IPS DF 4.7 (cell line): Measurements from ENCODE around the gene MS4A10.
"Not testable (repeated sequence)": the region's sequence is repeated elsewhere in the genome, so short reads cannot be mapped to it uniquely, and the experiment has no call there.

Source experiments
- DNase-seq: peaks from one replicate; pipeline ENCODE4 v3.0.0-alpha.2; 2013; ENCODE audit warnings: low spot score; ENCODE audit errors: extremely low read depth

MS4A10 gene

DNA sequence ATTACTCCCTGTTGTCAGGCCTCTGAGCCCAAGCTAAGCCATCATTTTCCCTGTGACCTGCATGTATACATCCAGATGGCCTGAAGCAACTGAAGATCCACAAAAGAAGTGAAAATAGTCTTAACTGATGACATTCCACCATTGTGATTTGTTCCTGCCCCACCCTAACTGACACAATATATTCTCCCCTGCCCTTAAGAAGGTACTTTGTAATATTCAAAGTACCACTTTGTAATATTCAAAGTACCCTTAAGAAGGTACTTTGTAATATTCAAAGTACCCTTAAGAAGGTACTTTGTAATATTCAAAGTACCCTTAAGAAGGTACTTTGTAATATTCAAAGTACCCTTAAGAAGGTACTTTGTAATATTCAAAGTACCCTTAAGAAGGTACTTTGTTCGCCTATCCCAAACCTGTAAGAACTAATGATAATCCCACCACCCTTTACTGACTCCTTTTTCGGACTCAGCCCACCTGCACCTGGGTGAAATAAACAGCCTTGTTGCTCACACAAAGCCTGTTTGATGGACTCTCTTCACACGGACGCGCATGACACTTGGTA, 38.7 kb downstream of the MS4A10 start:
- DNase-seq = not testable (repeated sequence)

DNA sequence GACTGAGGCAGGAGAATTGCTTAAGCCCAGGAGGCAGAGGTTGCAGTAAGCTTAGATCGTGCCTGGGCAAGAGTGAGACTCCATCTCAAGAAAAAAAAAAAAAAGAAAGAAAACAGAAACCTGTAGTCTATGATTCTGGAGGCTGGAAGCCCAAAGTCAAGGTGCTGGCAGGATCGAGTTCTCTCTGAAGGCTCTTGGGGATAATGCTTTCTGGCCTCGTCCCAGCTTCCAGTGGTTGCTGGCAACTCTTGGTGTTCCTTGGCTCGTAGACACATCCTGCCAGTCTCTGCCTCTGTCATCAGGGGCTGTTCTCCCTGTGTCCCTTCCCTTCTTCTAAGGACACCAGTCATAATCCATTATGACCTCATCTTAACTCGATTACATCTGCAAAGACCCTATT, 40.0 kb downstream of the MS4A10 start:
- no peak for DNase-seq

GRCh38 chr11:60825790-60826189, 40.7 kb downstream of the MS4A10 start:
- DNase-seq = no peak

DNA sequence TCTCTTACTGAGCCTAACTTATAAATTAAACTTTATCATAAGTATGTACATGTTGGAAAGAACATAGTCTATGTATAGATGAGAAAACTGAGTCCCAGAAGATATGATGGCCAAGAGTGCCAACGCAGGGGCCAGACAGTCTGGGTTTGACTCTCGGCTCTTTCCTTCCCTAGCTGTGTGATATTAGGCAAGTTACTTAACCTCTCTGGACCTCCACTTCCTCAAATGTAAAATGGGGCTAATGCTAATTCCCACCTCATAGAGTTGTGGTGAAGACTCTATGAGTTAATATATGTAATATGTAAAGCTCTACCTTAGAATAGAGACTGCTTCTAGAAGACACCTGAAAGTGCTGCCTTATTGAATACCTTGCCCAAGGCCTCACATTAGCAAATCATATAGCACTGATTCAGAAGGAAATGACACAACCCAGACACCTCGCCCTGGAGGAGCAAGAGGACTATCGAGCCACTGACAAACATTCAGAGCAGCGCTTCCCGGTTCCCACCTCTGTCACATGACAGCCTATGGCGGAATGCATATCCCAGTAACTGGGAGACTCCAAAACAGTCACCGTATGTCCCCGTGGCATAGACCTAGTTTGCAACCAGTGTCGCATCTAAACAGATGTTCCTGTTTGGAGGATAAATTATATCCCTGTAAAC, 45.5 kb downstream of the MS4A10 start:
- DNase-seq = no peak

DNA sequence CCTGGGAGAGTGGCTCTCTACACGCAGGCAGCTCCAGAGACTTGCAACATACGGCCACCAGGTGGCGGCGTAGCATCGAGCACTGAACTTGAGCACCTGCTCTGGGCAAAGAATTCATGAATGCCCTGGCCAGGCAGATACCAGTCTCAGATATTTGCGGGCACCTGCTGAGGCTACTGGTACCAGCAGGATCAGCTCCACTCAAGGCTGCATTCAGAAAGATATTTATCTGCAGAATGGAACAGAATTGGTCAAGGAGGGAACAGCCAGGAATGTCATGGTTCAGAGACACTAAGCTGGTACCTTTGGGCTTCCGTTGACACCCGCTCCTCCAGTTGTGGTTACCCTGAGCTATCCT, 46.0 kb downstream of the MS4A10 start:
- no peak for DNase-seq

- DNase-seq = no peak
Observed at GRCh38 chr11:60831501-60832079, 46.5 kb downstream of the MS4A10 start.

GRCh38 chr11:60834742-60835533, 49.8 kb downstream of the MS4A10 start:
- no peak for DNase-seq

GRCh38 chr11:60835534-60835846, 50.4 kb downstream of the MS4A10 start:
- DNase-seq = no peak

DNA sequence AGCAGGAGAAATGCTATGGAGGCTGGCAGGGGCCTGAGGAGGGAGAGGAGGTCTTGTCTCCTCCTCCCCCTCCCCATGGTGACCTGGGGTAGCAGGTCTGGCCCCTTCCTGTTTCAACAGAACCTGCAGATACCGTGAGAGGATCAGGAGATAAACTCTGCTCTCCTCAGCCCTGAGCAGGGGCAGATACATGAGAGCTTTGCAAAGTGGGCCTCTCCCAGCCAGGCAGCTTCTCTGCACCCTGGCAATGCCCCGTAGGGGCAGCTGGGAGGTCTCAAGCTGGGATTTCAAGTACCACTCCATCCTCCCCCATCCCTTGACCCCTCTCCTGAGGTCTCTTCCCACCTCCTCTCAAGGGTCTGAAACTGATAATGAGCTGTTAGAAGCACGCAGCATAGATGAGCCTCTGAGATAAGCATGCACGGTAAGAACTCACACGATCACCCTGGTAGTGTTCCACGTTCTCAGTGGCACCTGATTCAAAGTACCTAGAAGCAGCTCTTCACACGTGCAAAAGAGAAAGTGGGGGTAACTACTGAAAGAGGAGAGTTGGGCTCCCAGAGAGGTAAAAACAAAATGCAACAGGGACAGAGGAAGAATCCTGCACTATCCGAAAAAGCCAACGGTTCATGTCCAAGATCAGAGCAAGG, 51.9 kb downstream of the MS4A10 start:
- no peak for DNase-seq

DNA sequence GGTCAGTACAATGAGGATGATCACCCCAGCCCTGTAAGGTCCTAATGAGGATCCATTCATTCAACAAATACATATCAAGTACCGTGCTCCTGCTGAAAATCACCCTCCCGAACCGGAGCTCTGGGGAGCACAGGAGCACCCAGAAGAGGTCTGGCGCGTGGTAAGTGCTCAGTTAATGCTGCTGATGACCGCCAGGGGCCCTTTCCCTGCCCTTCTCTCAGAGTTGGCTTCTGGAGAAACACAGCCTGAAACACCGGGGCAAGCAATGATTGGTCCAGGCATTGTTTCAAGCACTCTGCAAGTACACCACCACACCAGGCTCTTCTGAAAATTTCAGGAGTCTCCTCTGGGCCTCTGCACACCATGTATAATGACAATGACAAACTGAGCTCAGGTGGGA, 53.0 kb downstream of the MS4A10 start:
- no peak for DNase-seq

DNA sequence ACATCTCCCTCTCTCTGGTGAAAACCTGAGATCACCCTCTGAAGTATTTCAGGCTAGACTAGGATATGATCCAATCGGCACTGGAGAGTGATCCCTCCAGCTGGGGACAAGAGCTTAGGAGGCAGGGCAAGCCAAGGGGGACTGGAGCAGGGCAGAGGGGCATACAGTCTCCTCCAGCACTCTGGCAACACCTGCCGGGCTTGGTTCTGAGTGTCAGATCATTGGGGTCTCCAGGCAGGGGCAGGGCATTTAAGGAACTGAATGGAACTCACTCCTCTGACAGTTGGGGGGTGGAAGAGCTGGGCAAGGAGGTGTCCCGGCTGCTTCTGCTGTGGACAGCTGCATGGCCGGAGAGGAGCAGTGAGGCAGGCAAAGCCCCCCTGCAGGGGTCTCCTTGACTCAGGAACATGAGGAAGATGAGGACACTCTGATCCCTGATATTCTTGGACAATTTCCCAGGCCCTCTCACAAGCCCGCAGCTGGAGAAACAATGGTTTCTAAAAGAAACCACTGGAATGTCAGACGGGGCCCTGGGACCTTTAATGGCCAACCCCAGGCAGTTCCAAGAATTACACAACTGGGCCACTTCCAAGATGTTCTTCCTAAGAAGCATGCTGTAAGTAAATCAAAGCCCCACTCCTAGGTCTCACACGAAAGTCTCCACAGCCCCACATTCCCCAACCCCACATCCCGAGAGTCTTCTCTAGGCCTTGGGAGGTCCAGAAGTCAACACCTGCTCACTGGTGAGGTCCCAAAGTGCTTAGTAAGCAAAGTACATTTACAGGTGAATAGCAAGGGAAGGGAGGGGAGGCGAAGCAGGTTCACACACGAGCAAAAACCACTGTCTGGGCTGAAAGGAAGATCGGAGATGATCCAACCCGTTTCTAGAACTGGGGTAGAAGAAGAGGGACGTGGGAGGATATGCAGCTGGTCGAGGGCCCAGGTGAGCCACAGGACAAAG, 55.6 kb downstream of the MS4A10 start:
- no peak for DNase-seq

DNA sequence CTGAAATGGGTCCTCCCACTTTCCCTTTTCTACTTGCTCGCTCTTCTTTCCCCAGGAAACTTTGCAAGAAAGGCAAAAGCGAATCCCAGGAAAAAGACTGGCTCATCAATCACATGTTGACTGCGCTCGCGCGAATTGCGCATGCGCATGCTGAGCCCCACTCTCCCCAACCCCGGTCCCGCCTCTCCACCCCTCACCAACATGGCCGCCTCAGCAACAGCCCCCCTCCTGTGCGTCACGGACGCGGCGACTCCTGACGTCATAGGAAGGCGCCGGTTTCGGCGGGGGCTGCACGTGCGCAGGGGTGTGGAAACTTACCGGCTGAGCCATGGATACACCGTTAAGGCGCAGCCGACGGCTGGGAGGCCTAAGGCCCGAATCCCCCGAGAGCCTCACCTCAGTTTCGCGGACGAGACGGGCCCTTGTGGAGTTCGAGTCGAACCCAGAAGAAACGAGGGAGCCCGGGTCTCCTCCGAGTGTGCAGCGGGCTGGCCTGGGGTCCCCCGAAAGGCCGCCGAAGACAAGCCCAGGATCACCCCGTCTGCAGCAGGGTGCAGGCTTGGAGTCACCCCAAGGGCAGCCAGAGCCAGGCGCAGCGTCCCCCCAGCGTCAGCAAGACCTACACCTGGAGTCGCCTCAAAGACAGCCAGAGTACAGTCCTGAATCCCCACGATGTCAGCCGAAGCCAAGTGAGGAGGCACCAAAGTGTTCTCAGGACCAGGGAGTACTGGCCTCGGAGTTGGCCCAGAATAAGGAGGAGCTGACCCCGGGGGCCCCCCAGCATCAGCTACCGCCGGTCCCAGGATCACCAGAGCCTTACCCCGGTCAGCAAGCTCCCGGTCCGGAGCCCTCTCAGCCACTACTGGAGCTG, 56.9 kb downstream of the MS4A10 start, which contains the start of gene CCDC86:
CCDC86 (plus strand) TSS at position 317 of the 871 bp plus-strand sequence; CDS start at position 329, 12 bp downstream.
- DNase-seq = peak; percentile 58

DNA sequence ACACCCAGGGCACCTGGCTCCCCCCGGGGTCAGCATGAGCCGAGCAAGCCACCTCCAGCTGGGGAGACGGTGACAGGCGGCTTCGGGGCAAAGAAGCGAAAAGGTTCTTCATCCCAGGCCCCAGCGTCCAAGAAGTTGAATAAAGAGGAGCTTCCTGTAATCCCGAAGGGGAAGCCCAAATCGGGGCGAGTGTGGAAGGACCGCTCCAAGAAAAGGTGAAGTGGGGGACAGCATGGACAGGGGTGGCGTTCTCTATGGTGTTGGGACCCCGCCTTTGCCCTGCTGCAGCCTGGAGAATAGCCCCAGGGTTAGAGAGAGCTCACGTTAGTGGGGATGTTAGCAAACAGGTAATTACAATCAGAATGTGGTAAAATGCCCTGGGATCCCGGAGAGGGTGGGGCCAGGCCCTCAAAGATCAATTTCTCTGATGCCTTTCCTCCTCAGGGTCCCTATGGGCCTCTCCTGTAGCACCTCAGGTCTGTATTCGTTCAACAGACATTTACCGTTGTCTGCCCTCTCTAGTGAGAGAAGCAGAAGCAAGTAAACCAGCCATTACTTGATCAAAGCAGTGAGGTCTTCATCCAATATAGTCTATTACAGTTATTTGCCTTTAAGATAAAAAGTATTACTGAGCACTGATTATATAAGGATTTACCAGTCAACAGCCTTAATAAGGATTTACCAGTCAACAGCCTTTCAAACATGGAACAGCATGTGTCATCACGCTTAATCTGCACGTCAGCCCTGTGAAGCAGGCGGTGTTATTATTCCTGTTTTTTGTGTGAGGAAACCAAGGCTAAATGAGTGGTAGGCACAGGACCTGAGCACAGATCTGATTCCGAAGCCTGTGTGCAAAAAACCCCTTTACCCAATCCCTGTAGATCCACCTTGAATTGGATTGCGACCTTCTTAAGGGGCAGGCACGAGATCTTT, 57.8 kb downstream of the MS4A10 start:
- DNase-seq = no peak

DNA sequence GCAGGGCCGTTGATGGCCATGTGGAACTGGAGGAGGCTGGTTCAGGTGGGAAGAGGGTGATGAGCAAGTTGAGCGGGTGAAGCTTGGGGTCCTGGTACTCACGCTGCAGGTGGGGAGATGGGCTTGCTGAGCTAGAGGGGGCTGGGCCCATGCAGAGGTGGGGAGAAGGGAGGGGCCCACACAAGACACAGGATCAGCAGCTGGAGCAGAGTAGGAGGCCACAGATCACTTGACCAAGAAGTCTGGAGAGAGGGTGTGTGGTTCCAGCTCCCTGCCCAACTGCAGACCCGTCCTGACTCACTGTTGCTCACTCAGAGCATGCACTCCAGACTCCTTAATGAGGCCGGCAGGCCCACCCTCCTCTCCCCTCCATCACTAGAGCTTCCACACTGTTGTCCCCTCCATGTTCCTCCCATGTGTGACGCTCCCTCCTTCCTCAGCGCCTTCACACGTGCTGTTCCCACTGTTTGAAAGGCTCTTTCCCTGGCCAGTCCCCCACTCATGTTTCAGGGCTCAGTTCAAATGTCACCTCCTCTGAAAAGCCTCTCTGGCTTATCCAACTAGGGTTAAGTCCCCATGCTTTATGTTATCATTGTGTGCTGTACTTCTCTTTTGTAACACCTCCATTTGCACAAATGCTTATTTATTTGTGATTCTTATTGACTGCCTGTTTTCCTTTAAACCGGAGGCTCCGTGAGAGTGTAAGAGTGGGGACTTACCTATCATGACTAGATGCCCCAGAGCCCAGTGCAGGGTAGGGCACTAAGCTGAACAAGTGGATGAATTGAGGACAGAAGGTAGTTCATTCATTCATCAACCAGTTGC, 59.1 kb downstream of the MS4A10 start:
- no peak for DNase-seq

GRCh38 chr11:60844870-60845221, 59.7 kb downstream of the MS4A10 start:
- DNase-seq = no peak

DNA sequence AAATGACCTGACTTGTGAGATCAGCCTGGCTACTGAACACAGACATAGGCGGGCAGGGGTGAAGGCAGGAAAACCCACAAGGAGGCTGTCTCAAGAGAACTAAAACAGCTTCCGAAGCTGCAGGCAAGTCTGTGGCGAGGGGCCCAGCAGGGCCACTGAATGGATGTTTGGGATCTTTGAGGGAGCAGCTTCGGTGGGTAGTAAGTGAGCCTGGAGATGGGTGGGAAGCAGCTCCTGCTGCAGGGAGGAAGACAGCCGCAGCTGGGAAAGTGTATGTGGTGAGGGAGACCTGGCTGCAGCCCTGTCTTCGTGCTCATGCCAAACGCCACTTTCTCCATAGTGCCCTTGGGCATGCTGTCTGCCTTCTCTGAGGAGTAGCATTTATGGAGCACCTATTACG, 60.2 kb downstream of the MS4A10 start:
- no peak for DNase-seq

- no peak for DNase-seq
Observed at GRCh38 chr11:60847281-60847680, 62.1 kb downstream of the MS4A10 start.

DNA sequence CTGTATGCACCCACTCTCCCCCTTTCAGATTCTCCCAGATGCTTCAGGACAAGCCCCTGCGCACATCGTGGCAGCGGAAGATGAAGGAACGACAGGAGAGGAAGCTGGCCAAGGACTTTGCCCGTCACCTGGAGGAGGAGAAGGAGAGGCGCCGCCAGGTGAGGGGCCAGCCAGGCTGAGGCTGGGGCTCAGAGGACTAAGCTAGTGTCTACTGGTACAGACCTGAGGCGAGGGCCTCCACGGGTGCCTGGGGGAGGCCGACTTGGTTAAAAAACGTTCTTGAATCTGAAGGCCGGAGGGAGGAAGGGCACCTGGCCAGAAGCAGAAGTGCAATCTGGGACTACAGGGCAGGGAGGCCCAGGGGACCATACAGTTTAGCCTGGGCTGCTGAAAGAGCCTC, 62.8 kb downstream of the MS4A10 start:
- no peak for DNase-seq
